ENCODE results near the gene AGTRAP. TPM values are rescaled to one million over a fixed set of nuclear protein-coding genes. Genes with fewer than 3 reads are reported as not detected.

The AGTRAP gene
- total and polyA plus RNA-seq, 9 of the 15 experiments (the other 6 are each of a cell fraction or from before 2014, with no cell fraction given): 26.8 to 105 (median 57.5) TPM

DNA sequence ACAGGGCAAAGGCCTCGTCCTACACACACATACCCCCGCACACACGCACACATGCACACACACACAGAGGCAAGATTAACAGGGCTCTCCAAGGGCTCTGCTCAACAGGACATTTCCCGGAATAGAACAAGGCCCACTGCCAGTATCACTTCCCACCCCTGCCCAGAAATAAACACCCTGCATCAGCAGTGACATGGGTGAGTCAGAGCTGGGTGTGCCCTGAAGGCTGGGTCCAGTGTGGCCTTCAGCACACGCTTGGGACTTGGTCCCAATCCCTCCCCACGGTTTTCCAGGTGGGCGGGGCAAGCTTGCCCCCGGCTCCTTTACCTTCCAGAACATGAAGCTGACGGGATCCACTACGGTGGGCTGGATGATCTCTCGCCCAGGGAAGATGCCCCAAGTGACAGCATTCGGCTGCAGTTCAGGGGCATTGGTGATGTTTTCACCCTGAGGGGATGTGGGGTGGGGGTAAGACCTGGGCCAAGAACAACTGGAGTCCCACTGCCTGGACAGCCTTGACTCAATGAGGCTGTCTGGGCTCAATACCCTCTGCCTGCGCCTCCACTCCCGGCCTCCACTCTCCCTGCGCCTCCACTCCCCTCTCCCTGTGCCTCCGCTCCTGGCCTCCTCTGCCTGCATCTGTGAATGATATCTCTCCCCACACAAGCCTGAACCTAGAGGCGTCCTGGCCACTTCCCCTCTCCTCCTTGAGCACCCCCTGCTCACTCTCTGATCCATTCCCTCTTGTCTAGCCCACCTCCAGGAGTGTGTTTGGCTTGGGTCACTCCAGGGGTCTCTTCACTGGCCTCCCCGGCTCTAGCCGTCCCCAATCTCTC is 55.2 kb downstream of the AGTRAP start (continued):
- TF ChIP-seq, protein P1, sequence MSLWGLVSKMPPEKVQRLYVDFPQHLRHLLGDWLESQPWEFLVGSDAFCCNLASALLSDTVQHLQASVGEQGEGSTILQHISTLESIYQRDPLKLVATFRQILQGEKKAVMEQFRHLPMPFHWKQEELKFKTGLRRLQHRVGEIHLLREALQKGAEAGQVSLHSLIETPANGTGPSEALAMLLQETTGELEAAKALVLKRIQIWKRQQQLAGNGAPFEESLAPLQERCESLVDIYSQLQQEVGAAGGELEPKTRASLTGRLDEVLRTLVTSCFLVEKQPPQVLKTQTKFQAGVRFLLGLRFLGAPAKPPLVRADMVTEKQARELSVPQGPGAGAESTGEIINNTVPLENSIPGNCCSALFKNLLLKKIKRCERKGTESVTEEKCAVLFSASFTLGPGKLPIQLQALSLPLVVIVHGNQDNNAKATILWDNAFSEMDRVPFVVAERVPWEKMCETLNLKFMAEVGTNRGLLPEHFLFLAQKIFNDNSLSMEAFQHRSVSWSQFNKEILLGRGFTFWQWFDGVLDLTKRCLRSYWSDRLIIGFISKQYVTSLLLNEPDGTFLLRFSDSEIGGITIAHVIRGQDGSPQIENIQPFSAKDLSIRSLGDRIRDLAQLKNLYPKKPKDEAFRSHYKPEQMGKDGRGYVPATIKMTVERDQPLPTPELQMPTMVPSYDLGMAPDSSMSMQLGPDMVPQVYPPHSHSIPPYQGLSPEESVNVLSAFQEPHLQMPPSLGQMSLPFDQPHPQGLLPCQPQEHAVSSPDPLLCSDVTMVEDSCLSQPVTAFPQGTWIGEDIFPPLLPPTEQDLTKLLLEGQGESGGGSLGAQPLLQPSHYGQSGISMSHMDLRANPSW (CRISPR knock-in tag; IDR thresholded peaks at IDR 0.05): no peak
- TF ChIP-seq ZNF764 (CRISPR knock-in tag; IDR thresholded peaks at IDR 0.05; ENCODE audit: low read depth) (no peak), MCM3 (IDR thresholded peaks at IDR 0.05) (no peak), RFX5 (IDR thresholded peaks at IDR 0.05; ENCODE audit: low read depth, low read length) (no peak), ARNT (IDR thresholded peaks at IDR 0.05) (no peak), ZNF12 (CRISPR knock-in tag; IDR thresholded peaks at IDR 0.05) (no peak), PURB (CRISPR knock-in tag; IDR thresholded peaks at IDR 0.05; ENCODE audit: low read depth) (no peak), RBM15 (IDR thresholded peaks at IDR 0.05; ENCODE audit: insufficient read depth, low read length) (no peak), RAD21 (CRISPR knock-in tag; conservative IDR thresholded peaks at IDR 0.05 in 1 of 2, IDR thresholded peaks at IDR 0.05 in 1 of 2) (peak in 1 of 2 experiments; percentile 17; a peak in 1 of 4 replicates)
- TF ChIP-seq, protein P2, sequence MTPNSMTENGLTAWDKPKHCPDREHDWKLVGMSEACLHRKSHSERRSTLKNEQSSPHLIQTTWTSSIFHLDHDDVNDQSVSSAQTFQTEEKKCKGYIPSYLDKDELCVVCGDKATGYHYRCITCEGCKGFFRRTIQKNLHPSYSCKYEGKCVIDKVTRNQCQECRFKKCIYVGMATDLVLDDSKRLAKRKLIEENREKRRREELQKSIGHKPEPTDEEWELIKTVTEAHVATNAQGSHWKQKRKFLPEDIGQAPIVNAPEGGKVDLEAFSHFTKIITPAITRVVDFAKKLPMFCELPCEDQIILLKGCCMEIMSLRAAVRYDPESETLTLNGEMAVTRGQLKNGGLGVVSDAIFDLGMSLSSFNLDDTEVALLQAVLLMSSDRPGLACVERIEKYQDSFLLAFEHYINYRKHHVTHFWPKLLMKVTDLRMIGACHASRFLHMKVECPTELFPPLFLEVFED (CRISPR knock-in tag; conservative IDR thresholded peaks at IDR 0.05): peak; percentile 79
- TF ChIP-seq, protein P3, sequence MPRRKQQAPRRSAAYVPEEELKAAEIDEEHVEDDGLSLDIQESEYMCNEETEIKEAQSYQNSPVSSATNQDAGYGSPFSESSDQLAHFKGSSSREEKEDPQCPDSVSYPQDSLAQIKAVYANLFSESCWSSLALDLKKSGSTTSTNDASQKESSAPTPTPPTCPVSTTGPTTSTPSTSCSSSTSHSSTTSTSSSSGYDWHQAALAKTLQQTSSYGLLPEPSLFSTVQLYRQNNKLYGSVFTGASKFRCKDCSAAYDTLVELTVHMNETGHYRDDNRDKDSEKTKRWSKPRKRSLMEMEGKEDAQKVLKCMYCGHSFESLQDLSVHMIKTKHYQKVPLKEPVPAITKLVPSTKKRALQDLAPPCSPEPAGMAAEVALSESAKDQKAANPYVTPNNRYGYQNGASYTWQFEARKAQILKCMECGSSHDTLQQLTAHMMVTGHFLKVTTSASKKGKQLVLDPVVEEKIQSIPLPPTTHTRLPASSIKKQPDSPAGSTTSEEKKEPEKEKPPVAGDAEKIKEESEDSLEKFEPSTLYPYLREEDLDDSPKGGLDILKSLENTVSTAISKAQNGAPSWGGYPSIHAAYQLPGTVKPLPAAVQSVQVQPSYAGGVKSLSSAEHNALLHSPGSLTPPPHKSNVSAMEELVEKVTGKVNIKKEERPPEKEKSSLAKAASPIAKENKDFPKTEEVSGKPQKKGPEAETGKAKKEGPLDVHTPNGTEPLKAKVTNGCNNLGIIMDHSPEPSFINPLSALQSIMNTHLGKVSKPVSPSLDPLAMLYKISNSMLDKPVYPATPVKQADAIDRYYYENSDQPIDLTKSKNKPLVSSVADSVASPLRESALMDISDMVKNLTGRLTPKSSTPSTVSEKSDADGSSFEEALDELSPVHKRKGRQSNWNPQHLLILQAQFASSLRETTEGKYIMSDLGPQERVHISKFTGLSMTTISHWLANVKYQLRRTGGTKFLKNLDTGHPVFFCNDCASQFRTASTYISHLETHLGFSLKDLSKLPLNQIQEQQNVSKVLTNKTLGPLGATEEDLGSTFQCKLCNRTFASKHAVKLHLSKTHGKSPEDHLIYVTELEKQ (CRISPR knock-in tag; IDR thresholded peaks at IDR 0.05): no peak
- TF ChIP-seq, protein P4, sequence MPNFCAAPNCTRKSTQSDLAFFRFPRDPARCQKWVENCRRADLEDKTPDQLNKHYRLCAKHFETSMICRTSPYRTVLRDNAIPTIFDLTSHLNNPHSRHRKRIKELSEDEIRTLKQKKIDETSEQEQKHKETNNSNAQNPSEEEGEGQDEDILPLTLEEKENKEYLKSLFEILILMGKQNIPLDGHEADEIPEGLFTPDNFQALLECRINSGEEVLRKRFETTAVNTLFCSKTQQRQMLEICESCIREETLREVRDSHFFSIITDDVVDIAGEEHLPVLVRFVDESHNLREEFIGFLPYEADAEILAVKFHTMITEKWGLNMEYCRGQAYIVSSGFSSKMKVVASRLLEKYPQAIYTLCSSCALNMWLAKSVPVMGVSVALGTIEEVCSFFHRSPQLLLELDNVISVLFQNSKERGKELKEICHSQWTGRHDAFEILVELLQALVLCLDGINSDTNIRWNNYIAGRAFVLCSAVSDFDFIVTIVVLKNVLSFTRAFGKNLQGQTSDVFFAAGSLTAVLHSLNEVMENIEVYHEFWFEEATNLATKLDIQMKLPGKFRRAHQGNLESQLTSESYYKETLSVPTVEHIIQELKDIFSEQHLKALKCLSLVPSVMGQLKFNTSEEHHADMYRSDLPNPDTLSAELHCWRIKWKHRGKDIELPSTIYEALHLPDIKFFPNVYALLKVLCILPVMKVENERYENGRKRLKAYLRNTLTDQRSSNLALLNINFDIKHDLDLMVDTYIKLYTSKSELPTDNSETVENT (CRISPR knock-in tag; IDR thresholded peaks at IDR 0.05): 0 out of 2 replicates have a peak, but pooled peaks have one; percentile 45
- TF ChIP-seq, protein P5, sequence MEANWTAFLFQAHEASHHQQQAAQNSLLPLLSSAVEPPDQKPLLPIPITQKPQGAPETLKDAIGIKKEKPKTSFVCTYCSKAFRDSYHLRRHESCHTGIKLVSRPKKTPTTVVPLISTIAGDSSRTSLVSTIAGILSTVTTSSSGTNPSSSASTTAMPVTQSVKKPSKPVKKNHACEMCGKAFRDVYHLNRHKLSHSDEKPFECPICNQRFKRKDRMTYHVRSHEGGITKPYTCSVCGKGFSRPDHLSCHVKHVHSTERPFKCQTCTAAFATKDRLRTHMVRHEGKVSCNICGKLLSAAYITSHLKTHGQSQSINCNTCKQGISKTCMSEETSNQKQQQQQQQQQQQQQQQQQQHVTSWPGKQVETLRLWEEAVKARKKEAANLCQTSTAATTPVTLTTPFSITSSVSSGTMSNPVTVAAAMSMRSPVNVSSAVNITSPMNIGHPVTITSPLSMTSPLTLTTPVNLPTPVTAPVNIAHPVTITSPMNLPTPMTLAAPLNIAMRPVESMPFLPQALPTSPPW (CRISPR knock-in tag; IDR thresholded peaks at IDR 0.05): peak; percentile 59
